HG03432 (cell line): ENCODE measurements around the gene WDR62.

ENCODE experiments used
- ATAC-seq: cut with Tn5 transposase; IDR thresholded peaks from one replicate; pipeline ENCODE4 v1.9.1; 2021; ENCODE audit warnings: mild to moderate bottlenecking, moderate library complexity; ENCODE audit not compliant: unreplicated experiment

WDR62 gene

GRCh38 chr19:36073121-36073876 is 18.6 kb downstream of the WDR62 start:
- ATAC-seq: no peak

- no peak for ATAC-seq
These were observed 24.8 kb downstream of the WDR62 start for GRCh38 chr19:36079389-36079945.

GRCh38 chr19:36081385-36081784 is 26.7 kb downstream of the WDR62 start:
- no peak for ATAC-seq

GRCh38 chr19:36081894-36082293 is 27.2 kb downstream of the WDR62 start:
- no peak for ATAC-seq

- ATAC-seq: no peak
These were observed 28.2 kb downstream of the WDR62 start for GRCh38 chr19:36082916-36083315.

- ATAC-seq: no peak
These were observed 29.7 kb downstream of the WDR62 start for GRCh38 chr19:36084231-36085009.

GRCh38 chr19:36086326-36086725 is 31.6 kb downstream of the WDR62 start:
- no peak for ATAC-seq

GRCh38 chr19:36089847-36090246 is 35.1 kb downstream of the WDR62 start:
- no peak for ATAC-seq

GRCh38 chr19:36090910-36091695 is 36.4 kb downstream of the WDR62 start:
- ATAC-seq: no peak

GRCh38 chr19:36092566-36092965 is 37.9 kb downstream of the WDR62 start:
- no peak for ATAC-seq

- no peak for ATAC-seq
These were observed 38.5 kb downstream of the WDR62 start for GRCh38 chr19:36093146-36093662.

- no peak for ATAC-seq
These were observed 39.0 kb downstream of the WDR62 start for GRCh38 chr19:36093687-36094086.

GRCh38 chr19:36097036-36097435 is 42.3 kb downstream of the WDR62 start:
- ATAC-seq: no peak

GRCh38 chr19:36099166-36099785 is 44.6 kb downstream of the WDR62 start:
- no peak for ATAC-seq

- no peak for ATAC-seq
These were observed 45.8 kb downstream of the WDR62 start for GRCh38 chr19:36100476-36100875.

- ATAC-seq: no peak
These were observed 47.0 kb downstream of the WDR62 start for GRCh38 chr19:36101550-36102327.

GRCh38 chr19:36103040-36103626 is 48.4 kb downstream of the WDR62 start:
- ATAC-seq: no peak

- no peak for ATAC-seq
These were observed 49.3 kb downstream of the WDR62 start for GRCh38 chr19:36103842-36104552.

- ATAC-seq: no peak
These were observed 51.7 kb downstream of the WDR62 start for GRCh38 chr19:36106441-36106840.
